ENCODE results near the gene KCNJ9. TPM values are rescaled to one million over a fixed set of nuclear protein-coding genes. Genes with fewer than 3 reads are reported as not detected.
A peak's percentile ranks its signal among the peaks of the same experiment; 100 is the strongest.

KCNJ9 gene
- total and polyA plus RNA-seq, 2 of the 13 experiments (the other 11 are each of a cell fraction or from before 2014, with no cell fraction given): not detected

DNA sequence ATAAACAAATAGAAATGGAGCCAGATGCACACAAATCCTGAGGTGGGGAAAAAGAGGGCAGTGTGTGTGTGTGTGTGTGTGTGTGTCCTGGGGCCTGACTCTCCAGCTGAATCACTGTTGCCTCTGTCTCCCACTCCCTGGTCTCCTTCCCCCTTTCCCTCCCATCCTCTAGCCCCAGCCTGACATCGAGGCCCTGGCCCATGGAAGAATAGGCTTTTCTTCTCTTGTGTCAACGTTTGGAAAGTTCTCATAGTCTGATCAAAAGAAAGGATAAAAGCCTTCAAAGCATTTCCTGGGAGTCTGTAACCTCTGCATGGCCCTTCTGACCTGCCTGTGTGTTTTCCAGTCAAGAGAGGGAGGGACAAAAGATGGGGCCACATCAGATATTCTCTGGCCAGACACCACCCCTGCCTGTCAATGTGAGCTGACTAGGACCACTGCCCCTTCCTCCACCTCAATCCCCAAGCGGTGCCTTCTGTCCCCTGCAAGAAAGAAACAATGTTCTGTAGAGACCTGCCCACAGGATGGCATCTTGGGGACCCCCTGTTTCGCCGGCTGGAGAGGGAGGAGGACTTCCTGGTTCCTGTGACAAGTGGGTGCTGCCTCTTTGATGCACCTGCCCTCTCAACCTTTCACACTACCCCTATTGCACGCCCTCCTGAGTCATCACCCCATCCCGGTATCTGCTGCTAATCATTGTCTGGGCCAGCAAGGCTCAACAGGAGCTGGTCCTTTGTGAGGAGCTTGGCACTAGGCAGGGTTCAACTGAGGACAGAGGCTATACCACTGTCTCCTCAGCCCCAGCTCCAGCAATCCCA is 27.6 kb upstream of the KCNJ9 start (continued):
- TF ChIP-seq, protein P1, sequence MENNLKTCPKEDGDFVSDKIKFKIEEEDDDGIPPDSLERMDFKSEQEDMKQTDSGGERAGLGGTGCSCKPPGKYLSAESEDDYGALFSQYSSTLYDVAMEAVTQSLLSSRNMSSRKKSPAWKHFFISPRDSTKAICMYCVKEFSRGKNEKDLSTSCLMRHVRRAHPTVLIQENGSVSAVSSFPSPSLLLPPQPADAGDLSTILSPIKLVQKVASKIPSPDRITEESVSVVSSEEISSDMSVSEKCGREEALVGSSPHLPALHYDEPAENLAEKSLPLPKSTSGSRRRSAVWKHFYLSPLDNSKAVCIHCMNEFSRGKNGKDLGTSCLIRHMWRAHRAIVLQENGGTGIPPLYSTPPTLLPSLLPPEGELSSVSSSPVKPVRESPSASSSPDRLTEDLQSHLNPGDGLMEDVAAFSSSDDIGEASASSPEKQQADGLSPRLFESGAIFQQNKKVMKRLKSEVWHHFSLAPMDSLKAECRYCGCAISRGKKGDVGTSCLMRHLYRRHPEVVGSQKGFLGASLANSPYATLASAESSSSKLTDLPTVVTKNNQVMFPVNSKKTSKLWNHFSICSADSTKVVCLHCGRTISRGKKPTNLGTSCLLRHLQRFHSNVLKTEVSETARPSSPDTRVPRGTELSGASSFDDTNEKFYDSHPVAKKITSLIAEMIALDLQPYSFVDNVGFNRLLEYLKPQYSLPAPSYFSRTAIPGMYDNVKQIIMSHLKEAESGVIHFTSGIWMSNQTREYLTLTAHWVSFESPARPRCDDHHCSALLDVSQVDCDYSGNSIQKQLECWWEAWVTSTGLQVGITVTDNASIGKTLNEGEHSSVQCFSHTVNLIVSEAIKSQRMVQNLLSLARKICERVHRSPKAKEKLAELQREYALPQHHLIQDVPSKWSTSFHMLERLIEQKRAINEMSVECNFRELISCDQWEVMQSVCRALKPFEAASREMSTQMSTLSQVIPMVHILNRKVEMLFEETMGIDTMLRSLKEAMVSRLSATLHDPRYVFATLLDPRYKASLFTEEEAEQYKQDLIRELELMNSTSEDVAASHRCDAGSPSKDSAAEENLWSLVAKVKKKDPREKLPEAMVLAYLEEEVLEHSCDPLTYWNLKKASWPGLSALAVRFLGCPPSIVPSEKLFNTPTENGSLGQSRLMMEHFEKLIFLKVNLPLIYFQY (CRISPR knock-in tag; IDR thresholded peaks at IDR 0.05; ENCODE audit: borderline replicate concordance): no peak
- TF ChIP-seq ZNF660 (CRISPR knock-in tag; IDR thresholded peaks at IDR 0.05; ENCODE audit: borderline replicate concordance, low read depth) (no peak), ZNF20 (CRISPR knock-in tag; IDR thresholded peaks at IDR 0.05) (no peak), ZNF367 (CRISPR knock-in tag; IDR thresholded peaks at IDR 0.05; ENCODE audit: borderline replicate concordance) (no peak), AGO2 (optimal IDR thresholded peaks at IDR 0.05; ENCODE audit: low read depth, low read length) (no peak), CAMTA2 (CRISPR knock-in tag; IDR thresholded peaks at IDR 0.05; ENCODE audit: borderline replicate concordance) (no peak), ZNF772 (CRISPR knock-in tag; IDR thresholded peaks at IDR 0.05) (no peak), ISL2 (CRISPR knock-in tag; IDR thresholded peaks at IDR 0.05) (peak; percentile 88), MED8 (CRISPR knock-in tag; IDR thresholded peaks at IDR 0.05; ENCODE audit: insufficient replicate concordance) (peak; percentile 41), MZF1 (CRISPR knock-in tag; IDR thresholded peaks at IDR 0.05; ENCODE audit: borderline replicate concordance) (no peak), CBX1 (IDR thresholded peaks at IDR 0.05; ENCODE audit: low read depth) (no peak), CREB1 (IDR thresholded peaks at IDR 0.05) (no peak), CREB1 (CRISPR knock-in tag; IDR thresholded peaks at IDR 0.05) (no peak), DNMT3B (CRISPR knock-in tag; conservative IDR thresholded peaks at IDR 0.05) (no peak), NR2F1 (CRISPR knock-in tag; IDR thresholded peaks at IDR 0.05) (peak; percentile 73 to 94; a peak in 3 of 4 replicates), PCBP1 (IDR thresholded peaks at IDR 0.05; ENCODE audit: borderline replicate concordance, low read depth, low read length) (no peak), CC2D1A (CRISPR knock-in tag; IDR thresholded peaks at IDR 0.05) (no peak)
- TF ChIP-seq, protein P2, sequence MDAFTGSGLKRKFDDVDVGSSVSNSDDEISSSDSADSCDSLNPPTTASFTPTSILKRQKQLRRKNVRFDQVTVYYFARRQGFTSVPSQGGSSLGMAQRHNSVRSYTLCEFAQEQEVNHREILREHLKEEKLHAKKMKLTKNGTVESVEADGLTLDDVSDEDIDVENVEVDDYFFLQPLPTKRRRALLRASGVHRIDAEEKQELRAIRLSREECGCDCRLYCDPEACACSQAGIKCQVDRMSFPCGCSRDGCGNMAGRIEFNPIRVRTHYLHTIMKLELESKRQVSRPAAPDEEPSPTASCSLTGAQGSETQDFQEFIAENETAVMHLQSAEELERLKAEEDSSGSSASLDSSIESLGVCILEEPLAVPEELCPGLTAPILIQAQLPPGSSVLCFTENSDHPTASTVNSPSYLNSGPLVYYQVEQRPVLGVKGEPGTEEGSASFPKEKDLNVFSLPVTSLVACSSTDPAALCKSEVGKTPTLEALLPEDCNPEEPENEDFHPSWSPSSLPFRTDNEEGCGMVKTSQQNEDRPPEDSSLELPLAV (CRISPR knock-in tag; conservative IDR thresholded peaks at IDR 0.05; ENCODE audit: low read depth): no peak
- TF ChIP-seq, protein P3, sequence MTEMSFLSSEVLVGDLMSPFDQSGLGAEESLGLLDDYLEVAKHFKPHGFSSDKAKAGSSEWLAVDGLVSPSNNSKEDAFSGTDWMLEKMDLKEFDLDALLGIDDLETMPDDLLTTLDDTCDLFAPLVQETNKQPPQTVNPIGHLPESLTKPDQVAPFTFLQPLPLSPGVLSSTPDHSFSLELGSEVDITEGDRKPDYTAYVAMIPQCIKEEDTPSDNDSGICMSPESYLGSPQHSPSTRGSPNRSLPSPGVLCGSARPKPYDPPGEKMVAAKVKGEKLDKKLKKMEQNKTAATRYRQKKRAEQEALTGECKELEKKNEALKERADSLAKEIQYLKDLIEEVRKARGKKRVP (CRISPR knock-in tag; IDR thresholded peaks at IDR 0.05): peak in 1 of 2 experiments; percentile 39; a peak in 1 of 4 replicates
